Urothelium cell line (cell line): Measurements from ENCODE around the gene ALPG.
"Not testable (repeated sequence)": the region's sequence is repeated elsewhere in the genome, so short reads cannot be mapped to it uniquely, and the experiment has no call there.

Source experiments
- DNase-seq: peaks from one replicate; pipeline ENCODE4 v3.0.0; 2011; ENCODE audit warnings: low spot score, mixed read lengths
- FAIRE-seq: peaks from 2 replicates; lab custom pipeline; 2011; peaks lifted over from hg19 to GRCh38; lab: Jason Lieb, UNC

Gene ALPG

GRCh38 chr2:232438951-232439757 lies 32.5 kb downstream of the ALPG start:
- FAIRE-seq (no peak), DNase-seq (no peak)

GRCh38 chr2:232439758-232440135 lies 33.1 kb downstream of the ALPG start:
- FAIRE-seq: peak; percentile 9
- no peak for DNase-seq

- peak; percentile 81 for DNase-seq
- FAIRE-seq: peak; percentile 77
These were observed 33.8 kb downstream of the ALPG start for GRCh38 chr2:232440220-232441018.

GRCh38 chr2:232441147-232441651 lies 34.6 kb downstream of the ALPG start:
- DNase-seq (no peak), FAIRE-seq (no peak)

GRCh38 chr2:232441922-232442321 lies 35.3 kb downstream of the ALPG start:
- not testable (repeated sequence) for FAIRE-seq, DNase-seq

- not testable (repeated sequence) for FAIRE-seq, DNase-seq
These were observed 35.8 kb downstream of the ALPG start for GRCh38 chr2:232442431-232442830.

- not testable (repeated sequence) for FAIRE-seq, DNase-seq
These were observed 36.4 kb downstream of the ALPG start for GRCh38 chr2:232443047-232443446.

- not testable (repeated sequence) for DNase-seq, FAIRE-seq
These were observed 37.2 kb downstream of the ALPG start for GRCh38 chr2:232443669-232444408.

- FAIRE-seq (peak; percentile 37), DNase-seq (peak; percentile 80)
These were observed 37.9 kb downstream of the ALPG start for GRCh38 chr2:232444409-232445148.

GRCh38 chr2:232445149-232445885 lies 38.7 kb downstream of the ALPG start:
- DNase-seq: not testable (repeated sequence)
- peak; percentile 17 for FAIRE-seq

- peak; percentile 74 for FAIRE-seq
These were observed 39.7 kb downstream of the ALPG start for GRCh38 chr2:232446266-232446777.

GRCh38 chr2:232447091-232447620 lies 40.5 kb downstream of the ALPG start:
- DNase-seq: no peak
- FAIRE-seq: no peak

More at GRCh38 chr2:232446266-232446777, 39.7 kb downstream of the ALPG start:
- DNase-seq: not testable (repeated sequence)

GRCh38 chr2:232447638-232448303 lies 41.1 kb downstream of the ALPG start:
- no peak for FAIRE-seq
- DNase-seq: no peak

- DNase-seq (no peak), FAIRE-seq (no peak)
These were observed 41.7 kb downstream of the ALPG start for GRCh38 chr2:232448304-232448690.

- FAIRE-seq (no peak), DNase-seq (no peak)
These were observed 43.3 kb downstream of the ALPG start for GRCh38 chr2:232449964-232450363.

GRCh38 chr2:232451645-232452044 lies 45.0 kb downstream of the ALPG start:
- FAIRE-seq, DNase-seq: not testable (repeated sequence)

- FAIRE-seq: no peak
- DNase-seq: no peak
These were observed 48.0 kb downstream of the ALPG start for GRCh38 chr2:232454630-232455029.
